ENCODE measurements around the gene SPTA1. TPM values are rescaled to one million over a fixed set of nuclear protein-coding genes. Genes with fewer than 3 reads are reported as not detected.

SPTA1 gene
- total and polyA plus RNA-seq, 2 of the 8 experiments (the other 6 are each of a cell fraction or from before 2014, with no cell fraction given) = not detected

DNA sequence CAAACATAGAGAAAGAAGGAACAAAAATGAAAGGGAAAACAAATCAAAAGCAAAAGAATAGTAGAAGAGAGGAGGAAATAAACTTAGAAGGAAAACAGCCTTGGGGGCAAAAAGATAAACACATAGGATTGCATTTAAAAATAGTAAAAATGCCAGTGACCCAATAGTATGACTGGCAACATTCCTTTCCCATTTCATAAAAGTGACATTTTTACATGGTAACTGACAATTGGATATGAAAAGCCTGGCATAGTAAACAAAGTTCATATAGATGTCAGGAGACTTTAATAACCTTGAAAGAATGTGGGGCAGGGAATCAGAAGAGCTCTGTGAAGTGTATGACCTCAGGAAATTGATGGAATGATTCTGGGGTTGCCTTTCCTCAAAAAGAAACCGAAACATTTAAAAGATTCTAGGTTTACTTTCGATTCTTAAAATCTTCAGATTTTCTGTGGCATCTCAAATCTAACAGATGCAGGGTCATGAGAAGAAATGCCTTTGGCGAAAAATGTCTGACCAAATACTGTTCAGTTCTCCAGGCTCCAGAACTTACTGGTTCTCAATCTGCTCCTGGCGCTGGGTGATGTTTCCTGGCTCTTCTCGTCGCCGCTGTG, 33.7 kb downstream of the SPTA1 start:
- no peak overlapping the region for H2BK15ac ChIP-seq (ENCODE audit: low read length)
- H3K9ac ChIP-seq (replicated peaks in 1 of 4; ENCODE audit: extremely low read depth in 1 of 4, low read depth in 3 of 4, low read length in 3 of 4) = no peak overlapping the region
- TF ChIP-seq, protein P1, sequence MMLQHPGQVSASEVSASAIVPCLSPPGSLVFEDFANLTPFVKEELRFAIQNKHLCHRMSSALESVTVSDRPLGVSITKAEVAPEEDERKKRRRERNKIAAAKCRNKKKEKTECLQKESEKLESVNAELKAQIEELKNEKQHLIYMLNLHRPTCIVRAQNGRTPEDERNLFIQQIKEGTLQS (IDR thresholded peaks at IDR 0.05; ENCODE audit: insufficient read depth, low read depth, low read length) = no peak
- TF ChIP-seq CTBP2 (IDR thresholded peaks at IDR 0.05; ENCODE audit: borderline replicate concordance, insufficient read depth, insufficient read length, low read length) (no peak), TAF7 (optimal IDR thresholded peaks at IDR 0.05; ENCODE audit: borderline replicate concordance, low read depth, low read length) (no peak), NANOG (IDR thresholded peaks at IDR 0.05; ENCODE audit: insufficient read depth, low read depth, low read length, poor library complexity, severe bottlenecking) (no peak)

More for the DNA sequence above, 33.7 kb downstream of the SPTA1 start:
- no peak overlapping the region for H2BK20ac ChIP-seq (ENCODE audit: low read length)
- no peaks in the 10 kb centered on the region for H3K9me3 ChIP-seq (ENCODE audit: insufficient read depth in 2 of 2, low read depth in 1 of 2, low read length in 1 of 2)
- no peak overlapping the region for H3K23ac ChIP-seq (ENCODE audit: insufficient read length)
- FAIRE-seq (no peak), DNase-seq (ENCODE audit: low read depth in 1 of 2, low spot score in 2 of 2) (no peak)
- H3K4me2 ChIP-seq (ENCODE audit: insufficient read depth in 1 of 2, low read depth in 2 of 2, low read length in 2 of 2) = no peak overlapping the region
- H4K8ac ChIP-seq (ENCODE audit: extremely low read depth, insufficient read depth, low read length) = no peak overlapping the region; the same call in 1 of the 2 replicates
- H4K91ac ChIP-seq (replicated peaks; ENCODE audit: insufficient read length, low read length) = no peak overlapping the region
- no peaks in the 10 kb centered on the region; the same call in 1 of the 2 replicates for H3K23me2 ChIP-seq (ENCODE audit: low read depth, low read length)
- H3K79me1 ChIP-seq (ENCODE audit: low read depth, low read length) = no peaks in the 10 kb centered on the region
- H4K20me1 ChIP-seq (replicated peaks in 1 of 2; ENCODE audit: control insufficient read depth in 1 of 2, insufficient read depth in 2 of 2, low read length in 2 of 2) = no peaks in the 10 kb centered on the region
- H3K4me3 ChIP-seq (ENCODE audit: extremely low read depth in 1 of 4, insufficient read depth in 2 of 4, low read depth in 3 of 4, low read length in 4 of 4) = no peak overlapping the region
- WGBS, 2 experiments (ENCODE audit: extremely low coverage in 1 of 2, insufficient coverage in 1 of 2, insufficient read length in 1 of 2, insufficient replicate concordance in 2 of 2, low coverage in 1 of 2, low lambda C conversion rate in 2 of 2, missing lambda C conversion rate in 1 of 2) = 84% methylated on average over 7 of the region's 7 CpGs; no CpG with 5 or more reads in 1 of the 2 experiments
- no peaks in the 10 kb centered on the region for H3K79me2 ChIP-seq (ENCODE audit: control insufficient read depth in 1 of 2, insufficient read depth in 2 of 2, low read length in 2 of 2)
- no peak overlapping the region for H2BK5ac ChIP-seq (ENCODE audit: low read depth, low read length)
- H3K4me1 ChIP-seq (replicated peaks in 1 of 4; ENCODE audit: control insufficient read depth in 3 of 4, insufficient read depth in 4 of 4, low read length in 3 of 4) = no peaks in the 10 kb centered on the region
- H2AFZ ChIP-seq (ENCODE audit: low read length) = no peak overlapping the region
- ChIA-PET POLR2A (ENCODE audit: partially characterized antibody) (no interaction called here), CTCF (ENCODE audit: partially characterized antibody) (interaction anchor here (0.7 to 1.6 kb wide), 3 partner anchors 9 to 61 kb away, joined by 3 read pairs; no protein-coding TSS in a partner anchor)
- no peak overlapping the region for H3K27ac ChIP-seq (ENCODE audit: low read depth, low read length)
- H3K4ac ChIP-seq (replicated peaks; ENCODE audit: insufficient read length, low read depth, low read length) = no peak overlapping the region
- no peak overlapping the region for H2AK5ac ChIP-seq (ENCODE audit: low read depth, low read length)
- no peak overlapping the region for H4K5ac ChIP-seq (ENCODE audit: insufficient read length, low read depth, low read length)
- H3K27me3 ChIP-seq (replicated peaks in 1 of 4; ENCODE audit: control insufficient read depth in 3 of 4, extremely low read depth in 1 of 4, insufficient read depth in 3 of 4, low read length in 3 of 4) = no peaks in the 10 kb centered on the region
- no peaks in the 10 kb centered on the region for H3K36me3 ChIP-seq (ENCODE audit: control insufficient read depth in 2 of 4, insufficient read depth in 4 of 4, low read length in 3 of 4)
- no peak overlapping the region for H3K14ac ChIP-seq (ENCODE audit: insufficient read length)
- H3K56ac ChIP-seq (replicated peaks; ENCODE audit: insufficient read length, low read depth, low read length) = no peak overlapping the region
- H2BK12ac ChIP-seq (ENCODE audit: low read depth, low read length) = no peak overlapping the region
- H2BK120ac ChIP-seq (replicated peaks; ENCODE audit: low read depth, low read length) = no peak overlapping the region
- no peak overlapping the region for H3K18ac ChIP-seq (ENCODE audit: extremely low read depth, low read length)
